T-cell (primary cell): Measurements from ENCODE around the gene SEMA4D. TPM values are rescaled to one million over a fixed set of nuclear protein-coding genes. Genes with fewer than 3 reads are reported as not detected.

ENCODE experiments used
- ATAC-seq, 4 experiments: fragments of 200-7000 bp in 3 of 4; fragments of 150-1000 bp in 1 of 4; cut with Tn5 transposase; replicated peaks in 1 of 4; 1 replicate in 3 of 4; 2 replicates in 1 of 4; pipeline ENCODE4 v1.10.0; 2021; ENCODE audit warnings: moderate library complexity in 3 of 4, mild to moderate bottlenecking in 2 of 4, moderate number of reproducible peaks in 1 of 4
- CTCF ChIA-PET, 2 donors: fragments of 300-600 bp; sonication (Branson Sonifier 250); formaldehyde crosslinking; loops; one replicate each; lab custom pipeline; 2022; ENCODE audit warnings: antibody characterized with exemption in 2 of 2; lab: Charles Lee
- POLR2A ChIA-PET, 2 donors: fragments of 300-600 bp; sonication (Branson Sonifier 250); formaldehyde crosslinking; loops; one replicate each; lab custom pipeline; 2022; ENCODE audit warnings: antibody characterized with exemption in 2 of 2; lab: Charles Lee
- DNase-seq, 35 experiments: peaks; one replicate each; pipeline versions ENCODE4 v3.0.0 to v3.0.0-alpha.2; 2013 to 2023
- H3K27ac ChIP-seq: one replicate; pipeline ENCODE4 v1.5.1; 2013; ENCODE audit warnings: low read length
- H3K27me3 ChIP-seq, 2 experiments: replicated peaks in 1 of 2; 1 replicate in 1 of 2; 2 replicates in 1 of 2; pipeline versions ENCODE4 v1.6.1 to v1.7.0; 2013; ENCODE audit warnings: low read length in 1 of 2, mixed read lengths in 1 of 2; ENCODE audit not compliant: control insufficient read depth in 2 of 2, insufficient read depth in 2 of 2; ENCODE audit errors: extremely low read depth in 1 of 2
- H3K36me3 ChIP-seq, 2 donors: 1 replicate in 1 of 2; 2 replicates in 1 of 2; pipeline versions ENCODE4 v1.6.1 to v1.7.0; 2013; ENCODE audit warnings: low read length in 1 of 2; ENCODE audit not compliant: control insufficient read depth in 2 of 2, insufficient read depth in 1 of 2; ENCODE audit errors: extremely low read depth in 1 of 2
- H3K4me1 ChIP-seq, 2 experiments: 1 replicate in 1 of 2; 2 replicates in 1 of 2; pipeline versions ENCODE4 v1.6.1 to v1.7.0; 2013; ENCODE audit warnings: low read length in 2 of 2, mixed read lengths in 1 of 2; ENCODE audit not compliant: insufficient read depth in 2 of 2, control insufficient read depth in 1 of 2; ENCODE audit errors: extremely low read depth in 1 of 2
- H3K4me3 ChIP-seq, 2 donors: 1 replicate in 1 of 2; 2 replicates in 1 of 2; pipeline versions ENCODE4 v1.5.1 to v1.7.0; 2013; ENCODE audit warnings: mild to moderate bottlenecking in 2 of 2, low read length in 1 of 2, moderate library complexity in 1 of 2; ENCODE audit not compliant: control insufficient read depth in 1 of 2; ENCODE audit errors: extremely low read depth in 1 of 2
- H3K9me3 ChIP-seq: 2 replicates; pipeline ENCODE4 v1.7.0; 2013
- H3K27ac Mint-ChIP-seq, 2 donors: one replicate each; pipeline ENCODE4 v1.8.0; 2020 to 2021; ENCODE audit warnings: mild to moderate bottlenecking in 2 of 2, mixed read lengths in 2 of 2
- H3K27me3 Mint-ChIP-seq, 2 donors: one replicate each; pipeline ENCODE4 v1.8.0; 2021 to 2022; ENCODE audit warnings: mixed read lengths in 2 of 2
- H3K36me3 Mint-ChIP-seq: one replicate; pipeline ENCODE4 v1.8.0; 2021; ENCODE audit warnings: mixed read lengths
- H3K4me1 Mint-ChIP-seq, 3 donors: one replicate each; pipeline ENCODE4 v1.8.0; 2020 to 2022; ENCODE audit warnings: mixed read lengths in 3 of 3, mild to moderate bottlenecking in 1 of 3
- H3K4me3 Mint-ChIP-seq, 3 donors: one replicate each; pipeline ENCODE4 v1.8.0; 2020 to 2022; ENCODE audit warnings: mild to moderate bottlenecking in 3 of 3, mixed read lengths in 3 of 3, moderate library complexity in 3 of 3
- H3K9me3 Mint-ChIP-seq, 3 donors: one replicate each; pipeline ENCODE4 v1.8.0; 2020 to 2022; ENCODE audit warnings: mixed read lengths in 3 of 3
- WGBS: methylation state at CpG from one replicate; pipeline ENCODE4 v1.1.5; 2013; ENCODE audit warnings: missing lambda C conversion rate; ENCODE audit not compliant: insufficient coverage; 5-methylcytosine and 5-hydroxymethylcytosine counted together
- total RNA-seq, 35 experiments: library from RNA in 6 of 35; stranded (reverse) in 6 of 35; fragments of 120-200 nt in 1 of 35; gene quantifications; one replicate each; pipeline versions ENCODE4 v1.2.1 to v1.2.4 and lab custom pipeline; 2013 to 2026

Gene SEMA4D
- total RNA-seq, 5 donors from 2014 or later (not counting 1 experiment from before 2014, with no cell fraction given): 347 to 585 (median 434) TPM

GRCh38 chr9:89542401-89543021, 44.6 kb upstream of the SEMA4D start:
- Histone ChIP-seq H3K4me1 (peaks cover 23 to 58% of the 10 kb centered on the region in 2 experiments), H3K9me3 (no peaks in the 10 kb centered on the region), H3K4me3 (no peak overlapping the region), H3K27ac (no peak overlapping the region), H3K36me3 (no peaks in the 10 kb centered on the region), H3K27me3 (no peaks in the 10 kb centered on the region)
- ChIA-PET CTCF (interaction anchor here in 1 of 2 donors (1.4 kb wide), 1 partner anchor 113 kb away, joined by 5 read pairs; no protein-coding TSS in a partner anchor), POLR2A (interaction anchor here (0.6 to 1.3 kb wide), 3 partner anchors 13 to 102 kb away, joined by 3 to 12 read pairs (median 4); no protein-coding TSS in a partner anchor)
- Mint-ChIP-seq H3K27me3 (no peaks in the 10 kb centered on the region), H3K36me3 (peaks cover 6% of the 10 kb centered on the region), H3K4me1 (peaks cover 66 to 80% (median 73%) of the 10 kb centered on the region in 3 donors), H3K27ac (peak overlapping the region; percentile 66 to 73), H3K9me3 (peaks cover 3 to 12% (median 12%) of the 10 kb centered on the region in 3 donors), H3K4me3 (peak overlapping the region in 1 of 3 donors; percentile 19)
- DNase-seq (no peak), ATAC-seq (no peak)
- 88% methylated on average over 11 of the region's 11 CpGs for WGBS

- 100% methylated on average over 3 of the region's 3 CpGs for WGBS
- Histone ChIP-seq H3K36me3 (no peaks in the 10 kb centered on the region), H3K4me3 (no peak overlapping the region), H3K9me3 (no peaks in the 10 kb centered on the region), H3K4me1 (peaks cover 30 to 65% of the 10 kb centered on the region in 2 experiments), H3K27ac (no peak overlapping the region), H3K27me3 (no peaks in the 10 kb centered on the region)
- H3K9me3 Mint-ChIP-seq: peaks cover 3 to 12% (median 12%) of the 10 kb centered on the region in 3 donors
- CTCF ChIA-PET: interaction anchor here in 1 of 2 donors (1.4 kb wide), 1 partner anchor 113 kb away, joined by 5 read pairs; no protein-coding TSS in a partner anchor
- peaks cover 73 to 88% (median 80%) of the 10 kb centered on the region in 3 donors for H3K4me1 Mint-ChIP-seq
- POLR2A ChIA-PET: no interaction called here
- peaks cover 6% of the 10 kb centered on the region for H3K36me3 Mint-ChIP-seq
- H3K27me3 Mint-ChIP-seq: no peaks in the 10 kb centered on the region
- H3K27ac Mint-ChIP-seq: peak overlapping the region; percentile 23 to 66
- DNase-seq (no peak), ATAC-seq (no peak)
- H3K4me3 Mint-ChIP-seq: no peak overlapping the region
Observed at GRCh38 chr9:89541798-89542197, 43.9 kb upstream of the SEMA4D start.

- 100% methylated on average over 4 of the region's 8 CpGs for WGBS
- ATAC-seq: no peak
- POLR2A ChIA-PET: interaction anchor here in 1 of 2 donors (0.7 kb wide), 1 partner anchor 20 kb away, joined by 3 read pairs; no protein-coding TSS in a partner anchor
- no peaks in the 10 kb centered on the region for H3K9me3 Mint-ChIP-seq
- no peaks in the 10 kb centered on the region for H3K27me3 ChIP-seq
- H3K4me3 ChIP-seq: no peak overlapping the region
- H3K27me3 Mint-ChIP-seq: no peaks in the 10 kb centered on the region
- H3K27ac ChIP-seq: peak overlapping the region; percentile 82
- H3K9me3 ChIP-seq: no peaks in the 10 kb centered on the region
- H3K4me3 Mint-ChIP-seq: peak overlapping the region in 1 of 3 donors; percentile 52
- no peaks in the 10 kb centered on the region for H3K36me3 Mint-ChIP-seq
- peak overlapping the region; percentile 92 for H3K27ac Mint-ChIP-seq
- no peak for DNase-seq
- peaks cover 50 to 84% of the 10 kb centered on the region in 2 experiments for H3K4me1 ChIP-seq
- no peaks in the 10 kb centered on the region for H3K36me3 ChIP-seq
- H3K4me1 Mint-ChIP-seq: peaks cover 92 to 96% (median 94%) of the 10 kb centered on the region in 3 donors
- CTCF ChIA-PET: interaction anchor here (1.0 to 2.5 kb wide), 4 partner anchors 9 to 91 kb away, joined by 3 to 8 read pairs (median 4); no protein-coding TSS in a partner anchor
Observed at GRCh38 chr9:89539374-89539773, 41.5 kb upstream of the SEMA4D start.

- Histone ChIP-seq H3K9me3 (no peaks in the 10 kb centered on the region), H3K4me3 (no peak overlapping the region), H3K4me1 (peaks cover 50 to 84% of the 10 kb centered on the region in 2 experiments), H3K27ac (peak overlapping the region; percentile 82), H3K36me3 (no peaks in the 10 kb centered on the region), H3K27me3 (no peaks in the 10 kb centered on the region)
- 62% methylated on average over 9 of the region's 9 CpGs for whole genome bisulfite sequencing
- CTCF ChIA-PET: interaction anchor here (0.5 to 2.5 kb wide), 5 partner anchors 9 to 256 kb away, joined by 3 to 8 read pairs (median 3); no protein-coding TSS in a partner anchor
- Mint-ChIP-seq H3K27ac (peak overlapping the region; percentile 92), H3K27me3 (no peaks in the 10 kb centered on the region), H3K36me3 (no peaks in the 10 kb centered on the region), H3K9me3 (no peaks in the 10 kb centered on the region), H3K4me1 (peaks cover 92 to 96% (median 94%) of the 10 kb centered on the region in 3 donors), H3K4me3 (peak overlapping the region in 1 of 3 donors; percentile 52)
- ATAC-seq: peak; percentile 32 to 69 (median 52)
- peak in 18 of 35 experiments; percentile 19 to 62 (median 32) for DNase-seq
- POLR2A ChIA-PET: no interaction called here
Observed at GRCh38 chr9:89538871-89539270, 41.0 kb upstream of the SEMA4D start.

GRCh38 chr9:89537166-89537565, 39.3 kb upstream of the SEMA4D start:
- CTCF ChIA-PET: interaction anchor here in 1 of 2 donors (1.8 to 2.2 kb wide), 2 partner anchors 11 to 15 kb away, joined by 6 to 10 read pairs; no protein-coding TSS in a partner anchor
- H3K9me3 Mint-ChIP-seq: no peaks in the 10 kb centered on the region

GRCh38 chr9:89536600-89536999, 38.7 kb upstream of the SEMA4D start:
- H3K9me3 ChIP-seq: no peaks in the 10 kb centered on the region
- Mint-ChIP-seq H3K9me3 (no peaks in the 10 kb centered on the region), H3K4me3 (peak overlapping the region; percentile 41 to 52 (median 47)), H3K4me1 (peaks cover 93 to 96% (median 94%) of the 10 kb centered on the region in 3 donors), H3K27me3 (no peaks in the 10 kb centered on the region), H3K36me3 (no peaks in the 10 kb centered on the region), H3K27ac (peak overlapping the region; percentile 92)
- peak in 1 of 35 experiments; percentile 44 for DNase-seq
- no peaks in the 10 kb centered on the region for H3K36me3 ChIP-seq
- POLR2A ChIA-PET: no interaction called here
- H3K27me3 ChIP-seq: no peaks in the 10 kb centered on the region
- H3K27ac ChIP-seq: peak overlapping the region; percentile 82
- WGBS: 28% methylated on average over 4 of the region's 5 CpGs
- ATAC-seq: peak; percentile 5 to 61 (median 38)
- peak overlapping the region in 1 of 2 donors; percentile 21 for H3K4me3 ChIP-seq
- peaks cover 56 to 88% of the 10 kb centered on the region in 2 experiments for H3K4me1 ChIP-seq
- CTCF ChIA-PET: interaction anchor here in 1 of 2 donors (1.8 to 2.2 kb wide), 2 partner anchors 12 to 14 kb away, joined by 6 to 10 read pairs; no protein-coding TSS in a partner anchor

More at GRCh38 chr9:89537166-89537565, 39.3 kb upstream of the SEMA4D start:
- Histone ChIP-seq H3K4me1 (peaks cover 56 to 88% of the 10 kb centered on the region in 2 experiments), H3K4me3 (peak overlapping the region in 1 of 2 donors; percentile 21), H3K27me3 (no peaks in the 10 kb centered on the region), H3K27ac (peak overlapping the region; percentile 82), H3K9me3 (no peaks in the 10 kb centered on the region), H3K36me3 (no peaks in the 10 kb centered on the region)
- ATAC-seq (no peak), DNase-seq (no peak)
- H3K27ac Mint-ChIP-seq: peak overlapping the region; percentile 92
- H3K36me3 Mint-ChIP-seq: no peaks in the 10 kb centered on the region
- POLR2A ChIA-PET: no interaction called here
- peak overlapping the region in 1 of 3 donors; percentile 52 for H3K4me3 Mint-ChIP-seq
- H3K4me1 Mint-ChIP-seq: peaks cover 92 to 96% (median 94%) of the 10 kb centered on the region in 3 donors
- no peaks in the 10 kb centered on the region for H3K27me3 Mint-ChIP-seq
- WGBS: 52% methylated on average over 2 of the region's 4 CpGs
